Liver (tissue), 3 donors: ENCODE data around the gene CHRM4.

Source experiments
- GABPA ChIP-seq, 2 donors: IDR thresholded peaks in 1 of 2; conservative IDR thresholded peaks in 1 of 2; 2 replicates each; pipeline ENCODE4 v1.6.1; 2016; ENCODE audit warnings: antibody characterized with exemption in 2 of 2, mild to moderate bottlenecking in 1 of 2, moderate library complexity in 1 of 2
- HNF4A ChIP-seq, 2 donors: conservative IDR thresholded peaks; 2 replicates each; pipeline ENCODE4 v1.6.1; 2016; ENCODE audit warnings: antibody characterized with exemption in 2 of 2, mild to moderate bottlenecking in 2 of 2
- MAX ChIP-seq: IDR thresholded peaks from 2 replicates; pipeline ENCODE4 v1.6.1; 2016; ENCODE audit warnings: antibody characterized with exemption
- RAD21 ChIP-seq, 2 donors: IDR thresholded peaks; 2 replicates each; pipeline ENCODE4 v1.6.1; 2016; ENCODE audit warnings: antibody characterized with exemption in 2 of 2, mild to moderate bottlenecking in 2 of 2
- SP1 ChIP-seq: IDR thresholded peaks from 2 replicates; pipeline ENCODE4 v1.6.1; 2018; ENCODE audit warnings: antibody characterized with exemption, mild to moderate bottlenecking
- TAF1 ChIP-seq: conservative IDR thresholded peaks from 2 replicates; pipeline ENCODE4 v1.6.1; 2016; ENCODE audit warnings: antibody characterized with exemption, mild to moderate bottlenecking
- YY1 ChIP-seq: IDR thresholded peaks from 2 replicates; pipeline ENCODE4 v1.6.1; 2016; ENCODE audit warnings: antibody characterized with exemption, mild to moderate bottlenecking
- TF ChIP-seq, protein P1 (sequence below): fragments of 150-350 bp; IDR thresholded peaks from 2 replicates; pipeline ENCODE4 v1.5.1; 2017; ENCODE audit warnings: improper control_type of control experiment, low read depth, low read length; ENCODE audit not compliant: missing input control
- TF ChIP-seq, protein P2 (sequence below): IDR thresholded peaks from 2 replicates; pipeline ENCODE4 v1.6.1; 2016; ENCODE audit warnings: antibody characterized with exemption, mild to moderate bottlenecking
- donor health status: healthy.
- donor health status: healthy.

DNA sequence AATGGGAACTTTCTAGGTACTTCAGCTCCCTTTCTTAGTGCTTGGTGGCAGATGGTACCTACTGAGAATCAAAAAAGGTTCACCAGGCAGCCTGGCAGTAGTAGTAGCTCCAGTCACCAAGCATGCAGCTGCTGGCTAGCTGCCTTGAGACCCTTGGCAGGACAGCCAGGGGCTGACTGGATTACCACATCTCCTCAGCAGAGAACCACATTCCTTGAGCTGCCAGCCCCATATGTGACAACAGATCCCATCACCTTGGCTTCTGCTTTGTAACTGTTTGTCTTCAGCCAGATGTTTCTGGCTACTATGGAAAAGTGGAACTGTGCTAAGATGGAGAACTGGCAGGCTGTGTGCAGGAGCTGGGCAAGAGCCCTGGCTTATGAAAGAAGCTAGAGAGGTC lies 39.6 kb upstream of the CHRM4 start:
- TF ChIP-seq MAX (no peak), HNF4A (conservative IDR thresholded peaks at IDR 0.05) (no peak), SP1 (no peak), RAD21 (IDR thresholded peaks at IDR 0.05) (no peak), YY1 (no peak), GABPA (IDR thresholded peaks at IDR 0.05 in 1 of 2, conservative IDR thresholded peaks at IDR 0.05 in 1 of 2) (no peak), TAF1 (no peak)
- TF ChIP-seq, protein P1, sequence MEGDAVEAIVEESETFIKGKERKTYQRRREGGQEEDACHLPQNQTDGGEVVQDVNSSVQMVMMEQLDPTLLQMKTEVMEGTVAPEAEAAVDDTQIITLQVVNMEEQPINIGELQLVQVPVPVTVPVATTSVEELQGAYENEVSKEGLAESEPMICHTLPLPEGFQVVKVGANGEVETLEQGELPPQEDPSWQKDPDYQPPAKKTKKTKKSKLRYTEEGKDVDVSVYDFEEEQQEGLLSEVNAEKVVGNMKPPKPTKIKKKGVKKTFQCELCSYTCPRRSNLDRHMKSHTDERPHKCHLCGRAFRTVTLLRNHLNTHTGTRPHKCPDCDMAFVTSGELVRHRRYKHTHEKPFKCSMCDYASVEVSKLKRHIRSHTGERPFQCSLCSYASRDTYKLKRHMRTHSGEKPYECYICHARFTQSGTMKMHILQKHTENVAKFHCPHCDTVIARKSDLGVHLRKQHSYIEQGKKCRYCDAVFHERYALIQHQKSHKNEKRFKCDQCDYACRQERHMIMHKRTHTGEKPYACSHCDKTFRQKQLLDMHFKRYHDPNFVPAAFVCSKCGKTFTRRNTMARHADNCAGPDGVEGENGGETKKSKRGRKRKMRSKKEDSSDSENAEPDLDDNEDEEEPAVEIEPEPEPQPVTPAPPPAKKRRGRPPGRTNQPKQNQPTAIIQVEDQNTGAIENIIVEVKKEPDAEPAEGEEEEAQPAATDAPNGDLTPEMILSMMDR: no peak
- TF ChIP-seq, protein P2, sequence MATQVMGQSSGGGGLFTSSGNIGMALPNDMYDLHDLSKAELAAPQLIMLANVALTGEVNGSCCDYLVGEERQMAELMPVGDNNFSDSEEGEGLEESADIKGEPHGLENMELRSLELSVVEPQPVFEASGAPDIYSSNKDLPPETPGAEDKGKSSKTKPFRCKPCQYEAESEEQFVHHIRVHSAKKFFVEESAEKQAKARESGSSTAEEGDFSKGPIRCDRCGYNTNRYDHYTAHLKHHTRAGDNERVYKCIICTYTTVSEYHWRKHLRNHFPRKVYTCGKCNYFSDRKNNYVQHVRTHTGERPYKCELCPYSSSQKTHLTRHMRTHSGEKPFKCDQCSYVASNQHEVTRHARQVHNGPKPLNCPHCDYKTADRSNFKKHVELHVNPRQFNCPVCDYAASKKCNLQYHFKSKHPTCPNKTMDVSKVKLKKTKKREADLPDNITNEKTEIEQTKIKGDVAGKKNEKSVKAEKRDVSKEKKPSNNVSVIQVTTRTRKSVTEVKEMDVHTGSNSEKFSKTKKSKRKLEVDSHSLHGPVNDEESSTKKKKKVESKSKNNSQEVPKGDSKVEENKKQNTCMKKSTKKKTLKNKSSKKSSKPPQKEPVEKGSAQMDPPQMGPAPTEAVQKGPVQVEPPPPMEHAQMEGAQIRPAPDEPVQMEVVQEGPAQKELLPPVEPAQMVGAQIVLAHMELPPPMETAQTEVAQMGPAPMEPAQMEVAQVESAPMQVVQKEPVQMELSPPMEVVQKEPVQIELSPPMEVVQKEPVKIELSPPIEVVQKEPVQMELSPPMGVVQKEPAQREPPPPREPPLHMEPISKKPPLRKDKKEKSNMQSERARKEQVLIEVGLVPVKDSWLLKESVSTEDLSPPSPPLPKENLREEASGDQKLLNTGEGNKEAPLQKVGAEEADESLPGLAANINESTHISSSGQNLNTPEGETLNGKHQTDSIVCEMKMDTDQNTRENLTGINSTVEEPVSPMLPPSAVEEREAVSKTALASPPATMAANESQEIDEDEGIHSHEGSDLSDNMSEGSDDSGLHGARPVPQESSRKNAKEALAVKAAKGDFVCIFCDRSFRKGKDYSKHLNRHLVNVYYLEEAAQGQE: no peak
